A673 (cell line): ENCODE results near the gene GATB.

ENCODE experiments used
- EZH2 ChIP-seq: fragments of 200-600 bp; sonication (generic); IDR thresholded peaks from 2 replicates; pipeline ENCODE4 v1.6.1; 2017; ENCODE audit warnings: borderline replicate concordance, low read depth, mild to moderate bottlenecking, mixed read lengths, antibody characterized with exemption, low read length; ENCODE audit not compliant: poor library complexity, severe bottlenecking
- TF ChIP-seq, protein P1 (sequence below): fragments of 300-800, 200-600 bp; sonication (generic); conservative IDR thresholded peaks from 2 replicates; pipeline ENCODE4 v1.5.1; 2017; ENCODE audit warnings: low read depth, mild to moderate bottlenecking, antibody characterized with exemption, low read length, moderate library complexity, mixed read lengths

DNA sequence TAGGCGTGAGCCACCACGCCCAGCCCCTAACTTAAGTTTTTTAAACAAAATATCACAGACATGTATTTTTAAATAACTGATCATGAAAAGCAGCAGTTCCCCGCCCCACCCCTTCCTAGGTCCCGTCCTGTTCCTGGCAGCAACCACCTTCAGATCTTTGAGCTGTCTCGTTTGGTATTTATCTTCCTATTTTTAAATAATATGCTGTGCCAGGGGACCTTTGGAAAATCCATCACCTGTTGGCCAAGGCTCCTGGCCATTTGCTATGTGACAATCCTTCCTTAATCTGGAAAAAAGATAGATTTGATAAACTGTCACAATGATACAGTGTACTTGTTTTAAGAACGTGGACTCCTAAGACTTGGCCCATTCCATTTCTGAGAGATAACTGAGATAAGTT lies 10.7 kb downstream of the GATB start:
- TF ChIP-seq, protein P1, sequence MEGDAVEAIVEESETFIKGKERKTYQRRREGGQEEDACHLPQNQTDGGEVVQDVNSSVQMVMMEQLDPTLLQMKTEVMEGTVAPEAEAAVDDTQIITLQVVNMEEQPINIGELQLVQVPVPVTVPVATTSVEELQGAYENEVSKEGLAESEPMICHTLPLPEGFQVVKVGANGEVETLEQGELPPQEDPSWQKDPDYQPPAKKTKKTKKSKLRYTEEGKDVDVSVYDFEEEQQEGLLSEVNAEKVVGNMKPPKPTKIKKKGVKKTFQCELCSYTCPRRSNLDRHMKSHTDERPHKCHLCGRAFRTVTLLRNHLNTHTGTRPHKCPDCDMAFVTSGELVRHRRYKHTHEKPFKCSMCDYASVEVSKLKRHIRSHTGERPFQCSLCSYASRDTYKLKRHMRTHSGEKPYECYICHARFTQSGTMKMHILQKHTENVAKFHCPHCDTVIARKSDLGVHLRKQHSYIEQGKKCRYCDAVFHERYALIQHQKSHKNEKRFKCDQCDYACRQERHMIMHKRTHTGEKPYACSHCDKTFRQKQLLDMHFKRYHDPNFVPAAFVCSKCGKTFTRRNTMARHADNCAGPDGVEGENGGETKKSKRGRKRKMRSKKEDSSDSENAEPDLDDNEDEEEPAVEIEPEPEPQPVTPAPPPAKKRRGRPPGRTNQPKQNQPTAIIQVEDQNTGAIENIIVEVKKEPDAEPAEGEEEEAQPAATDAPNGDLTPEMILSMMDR, result no peak
- TF ChIP-seq EZH2, result no peak
